ENCODE results near the gene ENO4. TPM values are rescaled to one million over a fixed set of nuclear protein-coding genes. Genes with fewer than 3 reads are reported as not detected.

ENO4 gene
- total RNA-seq, 3 donors from 2014 or later, result 0.31 TPM; not detected in 2

DNA sequence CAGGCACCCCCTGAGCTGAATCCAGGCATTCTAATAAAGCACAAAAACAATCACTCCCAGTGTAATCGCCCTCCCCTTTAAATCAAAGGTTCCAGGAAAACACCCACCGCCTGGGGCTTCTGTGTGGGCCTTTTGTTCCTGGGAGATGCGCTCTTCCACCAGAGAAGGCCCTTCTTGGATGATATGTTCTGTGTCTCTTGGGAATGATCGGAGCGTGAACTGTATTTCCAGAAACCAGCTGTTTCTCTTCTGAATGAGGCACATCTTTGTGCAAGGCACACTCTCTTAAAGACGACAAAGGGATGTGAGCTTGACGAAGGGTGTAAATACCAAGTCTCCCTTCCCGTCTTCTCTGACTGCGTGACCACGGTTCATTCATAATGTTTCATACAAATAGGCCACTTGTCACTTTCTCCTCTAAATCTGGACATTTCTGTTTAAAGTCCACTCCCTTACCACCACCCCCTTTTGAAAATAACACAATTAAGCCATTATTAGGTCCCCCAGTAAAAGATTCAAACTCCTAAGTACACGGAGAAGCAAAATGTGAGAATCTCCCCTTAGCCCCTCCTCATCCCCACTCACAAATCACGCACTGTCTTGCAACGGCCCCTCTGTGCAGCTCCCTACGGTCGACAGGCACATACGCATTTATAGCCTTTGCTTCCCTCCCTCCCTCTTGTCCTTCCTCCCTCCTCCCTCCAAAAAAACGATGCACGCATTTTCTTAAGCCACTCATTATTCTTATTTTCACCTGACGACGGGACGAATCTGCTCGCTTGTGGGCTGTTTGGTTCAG is 45.6 kb upstream of the ENO4 start:
- H3K4me3 ChIP-seq, result no peak overlapping the region
- TF ChIP-seq, protein P1, sequence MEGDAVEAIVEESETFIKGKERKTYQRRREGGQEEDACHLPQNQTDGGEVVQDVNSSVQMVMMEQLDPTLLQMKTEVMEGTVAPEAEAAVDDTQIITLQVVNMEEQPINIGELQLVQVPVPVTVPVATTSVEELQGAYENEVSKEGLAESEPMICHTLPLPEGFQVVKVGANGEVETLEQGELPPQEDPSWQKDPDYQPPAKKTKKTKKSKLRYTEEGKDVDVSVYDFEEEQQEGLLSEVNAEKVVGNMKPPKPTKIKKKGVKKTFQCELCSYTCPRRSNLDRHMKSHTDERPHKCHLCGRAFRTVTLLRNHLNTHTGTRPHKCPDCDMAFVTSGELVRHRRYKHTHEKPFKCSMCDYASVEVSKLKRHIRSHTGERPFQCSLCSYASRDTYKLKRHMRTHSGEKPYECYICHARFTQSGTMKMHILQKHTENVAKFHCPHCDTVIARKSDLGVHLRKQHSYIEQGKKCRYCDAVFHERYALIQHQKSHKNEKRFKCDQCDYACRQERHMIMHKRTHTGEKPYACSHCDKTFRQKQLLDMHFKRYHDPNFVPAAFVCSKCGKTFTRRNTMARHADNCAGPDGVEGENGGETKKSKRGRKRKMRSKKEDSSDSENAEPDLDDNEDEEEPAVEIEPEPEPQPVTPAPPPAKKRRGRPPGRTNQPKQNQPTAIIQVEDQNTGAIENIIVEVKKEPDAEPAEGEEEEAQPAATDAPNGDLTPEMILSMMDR (IDR thresholded peaks at IDR 0.05), result no peak
- H3K9me3 ChIP-seq, result no peaks in the 10 kb centered on the region
- no peak for DNase-seq
- intact Hi-C loops (cut with DNase I, micrococcal nuclease), result no loop called here
- no peaks in the 10 kb centered on the region for H3K36me3 ChIP-seq (ENCODE audit: low read depth)
- no peaks in the 10 kb centered on the region for H3K4me1 ChIP-seq (ENCODE audit: low read depth)
- no peak for ATAC-seq

DNA sequence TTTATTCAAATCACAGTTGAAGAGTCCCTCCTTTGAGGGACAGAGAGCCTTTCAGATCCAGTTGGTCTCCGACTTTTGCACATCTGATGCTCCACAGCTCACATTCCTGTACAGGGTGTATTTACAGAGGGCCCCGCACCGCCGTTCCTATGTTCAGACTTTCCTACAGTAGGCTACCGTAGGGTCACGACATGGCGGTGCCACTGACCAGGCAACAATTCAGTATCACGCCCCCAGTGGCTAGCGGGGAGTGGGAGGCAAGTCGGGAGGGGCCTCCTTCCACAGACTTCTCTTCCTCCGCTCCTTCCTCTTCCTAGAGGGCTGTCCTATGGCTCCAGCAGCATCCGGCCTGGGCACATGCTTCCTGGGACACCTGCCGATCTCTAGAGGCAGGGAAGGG is 40.6 kb upstream of the ENO4 start:
- Histone ChIP-seq H3K36me3 (ENCODE audit: low read depth) (no peaks in the 10 kb centered on the region), H3K4me1 (ENCODE audit: low read depth) (peaks cover 6% of the 10 kb centered on the region), H3K4me3 (no peak overlapping the region), H3K9me3 (no peaks in the 10 kb centered on the region)
- intact Hi-C loops (cut with DNase I, micrococcal nuclease), result no loop called here
- no peak for DNase-seq
- ATAC-seq, result no peak
- TF ChIP-seq, protein P1 (IDR thresholded peaks at IDR 0.05), result no peak

DNA sequence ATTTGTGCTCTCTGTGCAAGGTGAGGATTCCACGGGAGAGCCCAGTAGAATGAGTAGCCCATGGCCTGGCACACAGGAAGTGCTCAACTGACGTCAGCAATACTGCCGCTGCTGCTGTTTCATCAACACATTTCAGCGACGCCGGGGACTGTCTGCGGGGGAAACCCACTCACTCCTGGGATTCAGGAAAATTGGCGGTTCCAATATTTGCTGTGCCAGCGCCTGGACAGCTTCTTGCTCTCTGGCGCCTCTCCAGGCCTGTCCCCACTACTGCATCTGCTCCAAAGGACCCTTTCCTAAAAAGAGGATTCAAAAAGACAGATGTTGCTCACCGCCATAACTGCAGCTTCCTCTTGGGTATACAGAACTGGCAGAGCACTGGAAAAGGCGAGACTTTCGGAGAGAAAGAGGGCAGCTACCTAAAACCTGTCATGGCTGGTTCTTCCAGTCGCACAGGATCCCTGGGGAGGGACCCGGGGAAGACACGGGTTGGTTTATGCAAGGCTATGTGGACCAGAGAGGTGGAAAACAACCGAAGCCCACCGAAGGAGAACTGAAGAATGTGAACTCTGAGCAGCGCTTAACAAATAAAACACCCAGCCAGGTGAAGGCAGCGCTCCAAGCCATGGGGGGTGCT is 39.7 kb upstream of the ENO4 start:
- TF ChIP-seq, protein P1 (IDR thresholded peaks at IDR 0.05), result peak; percentile 25
- Histone ChIP-seq H3K4me3 (no peak overlapping the region), H3K4me1 (ENCODE audit: low read depth) (peaks cover 6% of the 10 kb centered on the region), H3K9me3 (no peaks in the 10 kb centered on the region), H3K36me3 (ENCODE audit: low read depth) (no peaks in the 10 kb centered on the region)
- intact Hi-C loops (cut with DNase I, micrococcal nuclease), result no loop called here
- DNase-seq (peak in 2 of 3 donors; percentile 19 to 33), ATAC-seq (peak; percentile 70)

DNA sequence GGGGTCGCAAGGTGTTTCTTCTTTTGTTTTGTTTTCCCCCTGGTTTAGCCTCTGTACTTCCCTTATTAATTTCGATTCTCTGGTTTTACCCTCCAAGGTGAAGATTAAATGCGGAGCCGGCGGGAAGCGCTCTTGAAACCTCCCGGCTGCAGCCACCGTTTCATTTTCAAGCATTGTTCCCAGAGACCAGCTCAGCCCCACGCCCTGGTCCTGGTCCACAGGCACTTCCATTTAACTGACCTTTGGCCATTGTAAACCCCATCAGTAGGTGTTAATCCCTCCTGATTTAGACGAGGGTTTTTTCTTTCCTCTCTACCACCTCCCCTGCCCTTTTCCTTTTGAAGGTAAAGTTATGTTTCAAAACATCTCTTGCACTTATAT is 39.2 kb upstream of the ENO4 start:
- ATAC-seq (peak; percentile 47), DNase-seq (peak in 1 of 3 donors; percentile 6)
- Histone ChIP-seq H3K4me1 (ENCODE audit: low read depth) (peaks cover 6% of the 10 kb centered on the region), H3K36me3 (ENCODE audit: low read depth) (no peaks in the 10 kb centered on the region), H3K4me3 (no peak overlapping the region), H3K9me3 (no peaks in the 10 kb centered on the region)
- TF ChIP-seq, protein P1 (IDR thresholded peaks at IDR 0.05), result no peak
- intact Hi-C loops (cut with DNase I, micrococcal nuclease), result no loop called here

DNA sequence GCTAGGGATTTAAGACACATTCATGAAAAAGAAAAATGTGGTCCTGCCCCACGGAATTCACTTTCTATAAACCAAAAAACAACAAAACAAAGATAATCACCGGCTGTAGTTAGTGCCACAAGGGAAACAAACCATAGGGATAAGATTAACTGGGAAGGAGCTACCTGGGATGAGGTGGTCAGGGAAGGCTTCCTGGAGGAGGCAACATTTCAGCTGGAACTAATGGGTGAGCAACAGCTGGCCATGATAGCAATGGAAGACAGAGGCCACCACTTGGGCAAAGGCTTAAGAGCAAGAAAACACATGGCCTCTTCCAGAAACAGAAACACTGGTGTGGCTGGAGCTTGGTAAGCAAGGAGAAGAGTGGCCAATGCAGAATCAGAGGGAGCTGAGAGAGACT is 38.4 kb upstream of the ENO4 start:
- DNase-seq, result no peak

More for the DNA sequence above, 38.4 kb upstream of the ENO4 start:
- no peak overlapping the region for H3K4me3 ChIP-seq
- H3K36me3 ChIP-seq (ENCODE audit: low read depth), result no peaks in the 10 kb centered on the region
- ATAC-seq, result no peak
- intact Hi-C loops (cut with DNase I, micrococcal nuclease), result no loop called here
- H3K4me1 ChIP-seq (ENCODE audit: low read depth), result peaks cover 6% of the 10 kb centered on the region
- no peaks in the 10 kb centered on the region for H3K9me3 ChIP-seq
- TF ChIP-seq, protein P1 (IDR thresholded peaks at IDR 0.05), result no peak
